ENCODE data around the gene FHIT.

Gene FHIT

DNA sequence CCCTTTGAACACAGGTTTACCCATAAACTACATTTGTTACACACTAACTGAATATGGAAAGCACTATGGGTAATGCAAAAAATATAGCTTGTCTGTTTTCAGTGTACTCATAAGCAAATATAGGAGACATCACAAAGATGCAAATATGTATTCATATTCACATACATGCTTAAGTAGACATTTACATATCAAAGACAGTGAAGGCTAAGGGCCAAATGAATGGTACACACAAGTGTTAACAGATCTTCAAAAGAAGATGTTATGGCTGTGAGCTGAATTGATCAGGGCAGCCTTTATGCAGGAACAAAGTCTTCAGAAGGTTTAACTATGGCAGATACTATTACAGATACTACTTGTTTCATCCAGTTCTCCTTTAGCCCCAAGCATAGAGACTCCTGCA, 384.1 kb downstream of the FHIT start:
- no peaks in the 10 kb centered on the region for H3K27me3 ChIP-seq (ENCODE audit: control insufficient read depth, low read length)
- no peaks in the 10 kb centered on the region for H3K4me1 ChIP-seq (ENCODE audit: control insufficient read depth, low read length)
- TF ChIP-seq EZH2phosphoT487 (IDR thresholded peaks at IDR 0.05; ENCODE audit: borderline replicate concordance, low read length) = no peak
- TF ChIP-seq, protein P1, sequence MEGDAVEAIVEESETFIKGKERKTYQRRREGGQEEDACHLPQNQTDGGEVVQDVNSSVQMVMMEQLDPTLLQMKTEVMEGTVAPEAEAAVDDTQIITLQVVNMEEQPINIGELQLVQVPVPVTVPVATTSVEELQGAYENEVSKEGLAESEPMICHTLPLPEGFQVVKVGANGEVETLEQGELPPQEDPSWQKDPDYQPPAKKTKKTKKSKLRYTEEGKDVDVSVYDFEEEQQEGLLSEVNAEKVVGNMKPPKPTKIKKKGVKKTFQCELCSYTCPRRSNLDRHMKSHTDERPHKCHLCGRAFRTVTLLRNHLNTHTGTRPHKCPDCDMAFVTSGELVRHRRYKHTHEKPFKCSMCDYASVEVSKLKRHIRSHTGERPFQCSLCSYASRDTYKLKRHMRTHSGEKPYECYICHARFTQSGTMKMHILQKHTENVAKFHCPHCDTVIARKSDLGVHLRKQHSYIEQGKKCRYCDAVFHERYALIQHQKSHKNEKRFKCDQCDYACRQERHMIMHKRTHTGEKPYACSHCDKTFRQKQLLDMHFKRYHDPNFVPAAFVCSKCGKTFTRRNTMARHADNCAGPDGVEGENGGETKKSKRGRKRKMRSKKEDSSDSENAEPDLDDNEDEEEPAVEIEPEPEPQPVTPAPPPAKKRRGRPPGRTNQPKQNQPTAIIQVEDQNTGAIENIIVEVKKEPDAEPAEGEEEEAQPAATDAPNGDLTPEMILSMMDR (IDR thresholded peaks at IDR 0.05; ENCODE audit: low read depth, low read length, poor library complexity, severe bottlenecking) = no peak
- H3K27ac ChIP-seq (ENCODE audit: low read depth, low read length) = no peak overlapping the region
- no peaks in the 10 kb centered on the region for H3K9me3 ChIP-seq (ENCODE audit: control insufficient read depth, insufficient read depth, low read length)
- H3K9me2 ChIP-seq (replicated peaks; ENCODE audit: control insufficient read depth, low read length) = no peaks in the 10 kb centered on the region
- H4K20me1 ChIP-seq (ENCODE audit: control insufficient read depth, insufficient read depth, low read depth, low read length) = no peaks in the 10 kb centered on the region
- no peak overlapping the region for H3K4me2 ChIP-seq (ENCODE audit: low read length)
- no peak overlapping the region for H3K4me3 ChIP-seq (ENCODE audit: low read length)
- H3K79me2 ChIP-seq (ENCODE audit: control insufficient read depth, low read length) = no peaks in the 10 kb centered on the region
- no peaks in the 10 kb centered on the region for H3K36me3 ChIP-seq (ENCODE audit: control insufficient read depth, low read length)
- no peaks in the 10 kb centered on the region for H3F3A ChIP-seq (ENCODE audit: control insufficient read depth, insufficient read depth)

DNA sequence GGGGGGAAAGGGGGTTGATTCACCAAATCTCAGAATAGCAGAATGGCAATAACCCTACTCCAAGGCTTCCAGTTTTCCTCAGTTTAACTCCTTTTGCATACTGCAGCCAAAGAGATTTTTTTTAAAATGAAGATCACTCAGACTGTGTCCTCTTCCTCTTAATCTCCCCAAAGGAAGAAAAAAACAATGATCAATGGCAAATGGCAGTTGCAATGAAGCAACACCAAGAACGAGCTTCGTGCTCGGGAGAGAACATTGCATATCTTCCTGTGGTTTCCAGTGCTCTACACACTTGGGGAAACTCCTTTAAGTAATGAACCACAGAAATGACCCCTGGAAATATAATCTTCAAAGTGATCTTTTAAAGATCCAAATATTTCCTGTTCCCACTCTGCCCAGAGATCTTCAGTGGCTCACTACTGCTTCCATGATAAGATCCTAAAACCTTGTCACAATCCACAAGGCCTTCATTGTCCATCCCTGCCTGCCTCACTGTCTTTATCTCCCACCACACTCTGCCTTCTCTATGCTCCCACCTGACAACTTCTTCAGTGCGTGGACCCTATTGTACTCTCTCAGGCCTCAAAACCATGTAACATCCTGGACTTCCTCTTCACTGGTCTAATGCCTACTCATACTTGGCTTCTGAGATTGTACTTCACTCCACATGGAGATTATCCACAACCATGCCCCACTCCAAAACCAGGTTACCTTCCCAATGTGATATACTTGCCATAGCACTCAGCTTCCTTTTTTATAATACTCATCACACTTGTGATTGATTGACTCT, 394.8 kb downstream of the FHIT start:
- no peak overlapping the region for H3K4me2 ChIP-seq (ENCODE audit: low read length)

DNA sequence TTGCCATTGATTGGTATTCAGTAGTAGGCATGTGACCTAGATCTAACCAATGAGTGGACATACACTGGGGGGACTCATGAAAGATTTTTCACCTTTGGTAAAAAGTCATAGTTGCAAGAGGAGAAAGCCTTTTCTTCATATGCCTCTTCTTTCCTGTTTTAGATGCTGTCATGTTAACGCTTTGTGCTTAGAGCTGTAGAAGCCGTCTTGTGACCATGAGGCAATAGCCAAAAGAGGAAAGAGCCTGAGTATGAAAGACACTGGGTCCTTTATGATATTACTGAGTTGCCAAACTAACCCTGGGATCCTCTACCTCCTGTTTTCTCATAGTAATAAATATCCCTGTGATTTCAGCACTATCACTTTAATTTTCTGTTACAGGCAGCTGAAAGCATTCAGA, 396.0 kb downstream of the FHIT start:
- no peaks in the 10 kb centered on the region for H4K20me1 ChIP-seq (ENCODE audit: control insufficient read depth, insufficient read depth, low read depth, low read length)
- H3K4me3 ChIP-seq (ENCODE audit: low read length) = no peak overlapping the region
- no peaks in the 10 kb centered on the region for H3K9me2 ChIP-seq (replicated peaks; ENCODE audit: control insufficient read depth, low read length)
- no peak overlapping the region for H3K4me2 ChIP-seq (ENCODE audit: low read length)
- H3K36me3 ChIP-seq (ENCODE audit: control insufficient read depth, low read length) = no peaks in the 10 kb centered on the region
- no peaks in the 10 kb centered on the region for H3F3A ChIP-seq (ENCODE audit: control insufficient read depth, insufficient read depth)
- no peaks in the 10 kb centered on the region for H3K27me3 ChIP-seq (ENCODE audit: control insufficient read depth, low read length)
- no peaks in the 10 kb centered on the region for H3K9me3 ChIP-seq (ENCODE audit: control insufficient read depth, insufficient read depth, low read length)
- H3K79me2 ChIP-seq (ENCODE audit: control insufficient read depth, low read length) = no peaks in the 10 kb centered on the region
- no peaks in the 10 kb centered on the region for H3K4me1 ChIP-seq (ENCODE audit: control insufficient read depth, low read length)
- no peak for TF ChIP-seq EZH2phosphoT487 (IDR thresholded peaks at IDR 0.05; ENCODE audit: borderline replicate concordance, low read length)
- TF ChIP-seq, protein P1 (IDR thresholded peaks at IDR 0.05; ENCODE audit: low read depth, low read length, poor library complexity, severe bottlenecking) = no peak
- no peak overlapping the region for H3K27ac ChIP-seq (ENCODE audit: low read depth, low read length)

More for the DNA sequence above, 394.8 kb downstream of the FHIT start:
- Histone ChIP-seq H3K9me3 (ENCODE audit: control insufficient read depth, insufficient read depth, low read length) (no peaks in the 10 kb centered on the region), H3K9me2 (replicated peaks; ENCODE audit: control insufficient read depth, low read length) (no peaks in the 10 kb centered on the region), H3K4me3 (ENCODE audit: low read length) (no peak overlapping the region), H3K36me3 (ENCODE audit: control insufficient read depth, low read length) (no peaks in the 10 kb centered on the region), H3K27ac (ENCODE audit: low read depth, low read length) (no peak overlapping the region), H3K27me3 (ENCODE audit: control insufficient read depth, low read length) (no peaks in the 10 kb centered on the region), H3K79me2 (ENCODE audit: control insufficient read depth, low read length) (no peaks in the 10 kb centered on the region), H3K4me1 (ENCODE audit: control insufficient read depth, low read length) (no peaks in the 10 kb centered on the region), H3F3A (ENCODE audit: control insufficient read depth, insufficient read depth) (no peaks in the 10 kb centered on the region), H4K20me1 (ENCODE audit: control insufficient read depth, insufficient read depth, low read depth, low read length) (no peaks in the 10 kb centered on the region)
- TF ChIP-seq EZH2phosphoT487 (IDR thresholded peaks at IDR 0.05; ENCODE audit: borderline replicate concordance, low read length) = no peak
- TF ChIP-seq, protein P1 (IDR thresholded peaks at IDR 0.05; ENCODE audit: low read depth, low read length, poor library complexity, severe bottlenecking) = no peak
